PFSK-1 (cell line): ENCODE results near the gene FAM241A.

Experiments
- FOXP2 ChIP-seq: optimal IDR thresholded peaks from 2 replicates; pipeline ENCODE3; 2011; ENCODE audit warnings: borderline replicate concordance, control low read depth, inconsistent platforms; ENCODE audit not compliant: insufficient read depth; ENCODE audit errors: extremely low read length, extremely low read depth
- POLR2AphosphoS5 ChIP-seq: IDR thresholded peaks from 2 replicates; pipeline ENCODE4 v1.6.1; 2012; ENCODE audit warnings: low read depth, mild to moderate bottlenecking, control low read depth, low read length, moderate library complexity
- SIN3A ChIP-seq: IDR thresholded peaks from 2 replicates; pipeline ENCODE4 v1.6.1; 2012; ENCODE audit warnings: mild to moderate bottlenecking, low read length, moderate library complexity, borderline replicate concordance; ENCODE audit not compliant: insufficient read depth
- TAF1 ChIP-seq: IDR thresholded peaks from 2 replicates; pipeline ENCODE4 v1.6.1; 2012; ENCODE audit warnings: low read length, control low read depth, borderline replicate concordance; ENCODE audit not compliant: insufficient read depth
- TF ChIP-seq, protein P1 (sequence below), 2 experiments: IDR thresholded peaks; 2 replicates each; pipeline versions ENCODE4 v1.6.1 to v1.8.0; 2011 to 2012; ENCODE audit warnings: low read depth in 2 of 2, low read length in 2 of 2, control low read depth in 1 of 2, inconsistent platforms in 1 of 2, mild to moderate bottlenecking in 1 of 2, moderate library complexity in 1 of 2; ENCODE audit not compliant: insufficient read depth in 1 of 2

FAM241A gene

DNA sequence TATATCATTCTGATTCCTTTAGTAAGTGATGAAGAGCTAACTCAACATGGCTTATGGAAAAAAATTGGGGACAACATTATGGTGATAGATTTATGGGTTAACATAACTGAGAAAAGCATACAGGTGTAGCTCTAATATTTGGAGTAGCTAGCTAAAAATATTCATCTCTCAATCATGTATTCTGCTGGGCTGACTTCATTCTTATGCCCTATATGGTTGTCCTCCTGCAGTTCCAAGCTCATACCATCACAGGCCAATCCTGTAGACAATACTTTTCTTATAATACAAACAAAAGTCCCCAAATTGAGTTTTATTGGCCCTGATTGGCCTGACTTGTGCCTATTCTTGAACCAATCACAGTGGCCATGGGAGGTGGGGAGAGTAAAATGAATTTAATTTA lies 6.7 kb upstream of the FAM241A start:
- TF ChIP-seq FOXP2 (no peak), POLR2AphosphoS5 (no peak), SIN3A (no peak), TAF1 (no peak)
- TF ChIP-seq, protein P1, sequence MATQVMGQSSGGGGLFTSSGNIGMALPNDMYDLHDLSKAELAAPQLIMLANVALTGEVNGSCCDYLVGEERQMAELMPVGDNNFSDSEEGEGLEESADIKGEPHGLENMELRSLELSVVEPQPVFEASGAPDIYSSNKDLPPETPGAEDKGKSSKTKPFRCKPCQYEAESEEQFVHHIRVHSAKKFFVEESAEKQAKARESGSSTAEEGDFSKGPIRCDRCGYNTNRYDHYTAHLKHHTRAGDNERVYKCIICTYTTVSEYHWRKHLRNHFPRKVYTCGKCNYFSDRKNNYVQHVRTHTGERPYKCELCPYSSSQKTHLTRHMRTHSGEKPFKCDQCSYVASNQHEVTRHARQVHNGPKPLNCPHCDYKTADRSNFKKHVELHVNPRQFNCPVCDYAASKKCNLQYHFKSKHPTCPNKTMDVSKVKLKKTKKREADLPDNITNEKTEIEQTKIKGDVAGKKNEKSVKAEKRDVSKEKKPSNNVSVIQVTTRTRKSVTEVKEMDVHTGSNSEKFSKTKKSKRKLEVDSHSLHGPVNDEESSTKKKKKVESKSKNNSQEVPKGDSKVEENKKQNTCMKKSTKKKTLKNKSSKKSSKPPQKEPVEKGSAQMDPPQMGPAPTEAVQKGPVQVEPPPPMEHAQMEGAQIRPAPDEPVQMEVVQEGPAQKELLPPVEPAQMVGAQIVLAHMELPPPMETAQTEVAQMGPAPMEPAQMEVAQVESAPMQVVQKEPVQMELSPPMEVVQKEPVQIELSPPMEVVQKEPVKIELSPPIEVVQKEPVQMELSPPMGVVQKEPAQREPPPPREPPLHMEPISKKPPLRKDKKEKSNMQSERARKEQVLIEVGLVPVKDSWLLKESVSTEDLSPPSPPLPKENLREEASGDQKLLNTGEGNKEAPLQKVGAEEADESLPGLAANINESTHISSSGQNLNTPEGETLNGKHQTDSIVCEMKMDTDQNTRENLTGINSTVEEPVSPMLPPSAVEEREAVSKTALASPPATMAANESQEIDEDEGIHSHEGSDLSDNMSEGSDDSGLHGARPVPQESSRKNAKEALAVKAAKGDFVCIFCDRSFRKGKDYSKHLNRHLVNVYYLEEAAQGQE (IDR thresholded peaks at IDR 0.05; ENCODE audit: insufficient read depth in 1 of 2, low read depth in 2 of 2, low read length in 2 of 2): no peak

DNA sequence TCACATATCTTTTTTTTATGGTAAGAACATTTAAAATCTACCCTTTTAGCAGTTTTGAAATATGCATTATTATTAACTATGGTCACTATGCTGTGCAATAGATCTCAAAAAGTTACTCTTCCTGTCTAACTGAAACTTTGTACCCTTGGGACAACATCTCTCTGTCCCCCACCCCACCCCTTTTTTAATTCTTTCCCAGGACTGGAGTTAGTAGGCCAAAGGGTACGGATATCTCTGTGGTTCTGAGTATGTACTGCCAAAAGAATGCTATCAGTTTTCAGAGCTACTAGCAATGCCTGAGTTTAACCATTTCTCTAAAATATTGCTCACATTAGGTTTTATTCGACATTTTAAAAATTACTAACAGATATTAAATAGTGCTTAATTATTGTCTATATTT lies 4.7 kb upstream of the FAM241A start:
- TF ChIP-seq POLR2AphosphoS5: no peak

DNA sequence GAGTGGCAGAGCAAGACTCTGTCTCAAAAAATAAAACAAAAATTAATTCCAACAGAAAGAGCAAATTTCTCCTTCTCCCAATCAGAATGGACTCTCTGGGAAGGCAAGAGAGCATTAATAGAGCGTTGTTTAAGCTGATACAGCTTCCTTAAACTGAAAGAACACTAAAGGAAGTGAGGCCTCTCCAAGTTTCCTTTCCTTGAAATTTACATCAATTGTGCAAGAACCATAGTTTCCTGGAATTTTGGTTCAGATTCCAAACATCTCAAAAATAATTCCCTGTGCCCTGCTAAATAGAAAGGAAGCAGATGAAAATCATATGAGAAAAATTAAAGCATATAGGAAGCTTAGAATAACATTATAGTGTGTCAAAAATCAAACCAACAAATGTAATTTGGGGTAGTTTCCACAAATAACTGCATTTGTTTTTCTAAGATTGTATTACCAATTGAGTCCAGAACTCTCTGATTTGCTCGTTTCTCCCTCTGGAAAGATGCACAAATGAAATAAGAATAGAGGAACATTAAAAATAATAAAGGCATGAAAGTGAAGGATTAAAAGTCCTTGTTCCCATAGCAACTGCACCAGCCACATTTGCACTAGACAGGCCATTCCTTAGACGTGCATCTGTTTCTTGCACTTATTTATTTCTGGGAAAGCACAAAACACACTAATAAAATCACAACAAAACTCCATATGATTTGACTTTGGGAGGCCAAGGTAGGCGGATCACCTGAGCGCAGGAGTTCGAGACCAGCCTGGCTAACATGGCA lies 3.7 kb upstream of the FAM241A start:
- TF ChIP-seq TAF1 (no peak), SIN3A (no peak), FOXP2 (no peak), POLR2AphosphoS5 (no peak)
- TF ChIP-seq, protein P1 (IDR thresholded peaks at IDR 0.05; ENCODE audit: insufficient read depth in 1 of 2, low read depth in 2 of 2, low read length in 2 of 2): no peak

DNA sequence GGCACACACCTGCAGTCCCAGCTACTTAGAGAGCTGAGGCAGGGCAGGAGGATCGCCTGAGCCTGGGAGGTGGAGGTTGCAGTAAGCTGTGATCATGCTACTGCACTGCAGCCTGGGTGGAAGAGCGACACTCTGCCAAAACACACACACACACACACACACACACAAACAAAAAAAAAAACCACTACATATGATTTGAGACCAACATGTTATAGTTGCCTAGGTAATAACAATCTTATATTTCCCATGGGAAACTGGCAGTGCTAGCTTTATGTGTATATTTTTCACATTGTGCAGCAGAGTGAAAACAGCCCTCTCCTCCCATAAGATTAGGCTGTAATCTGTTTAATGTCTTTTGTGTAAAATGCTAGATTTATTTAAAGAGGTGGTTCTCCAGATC lies 3.1 kb upstream of the FAM241A start:
- TF ChIP-seq, protein P1 (IDR thresholded peaks at IDR 0.05; ENCODE audit: insufficient read depth in 1 of 2, low read depth in 2 of 2, low read length in 2 of 2): no peak
- TF ChIP-seq FOXP2 (no peak), POLR2AphosphoS5 (no peak), TAF1 (no peak), SIN3A (no peak)

DNA sequence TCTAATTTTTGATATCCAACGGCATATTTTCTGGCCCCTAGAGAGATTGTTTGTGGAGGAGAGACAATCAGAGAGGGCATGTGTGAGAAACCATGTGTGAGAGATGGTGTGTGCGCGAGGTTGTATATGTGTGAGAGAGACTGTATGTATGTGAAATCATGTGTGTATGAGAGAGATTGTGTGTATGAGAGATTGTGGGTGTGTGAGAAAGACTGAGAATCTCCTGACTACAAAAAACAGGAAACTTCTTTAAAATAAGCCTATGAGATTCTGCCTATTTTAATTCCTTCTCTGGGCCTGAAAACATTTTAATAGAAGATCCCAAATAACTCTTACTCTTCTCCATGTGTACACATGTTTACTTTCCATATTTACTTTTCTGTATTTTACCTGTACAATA lies 1.5 kb upstream of the FAM241A start:
- no peak for TF ChIP-seq POLR2AphosphoS5
- no peak for TF ChIP-seq TAF1
- no peak for TF ChIP-seq FOXP2
- TF ChIP-seq SIN3A: no peak

DNA sequence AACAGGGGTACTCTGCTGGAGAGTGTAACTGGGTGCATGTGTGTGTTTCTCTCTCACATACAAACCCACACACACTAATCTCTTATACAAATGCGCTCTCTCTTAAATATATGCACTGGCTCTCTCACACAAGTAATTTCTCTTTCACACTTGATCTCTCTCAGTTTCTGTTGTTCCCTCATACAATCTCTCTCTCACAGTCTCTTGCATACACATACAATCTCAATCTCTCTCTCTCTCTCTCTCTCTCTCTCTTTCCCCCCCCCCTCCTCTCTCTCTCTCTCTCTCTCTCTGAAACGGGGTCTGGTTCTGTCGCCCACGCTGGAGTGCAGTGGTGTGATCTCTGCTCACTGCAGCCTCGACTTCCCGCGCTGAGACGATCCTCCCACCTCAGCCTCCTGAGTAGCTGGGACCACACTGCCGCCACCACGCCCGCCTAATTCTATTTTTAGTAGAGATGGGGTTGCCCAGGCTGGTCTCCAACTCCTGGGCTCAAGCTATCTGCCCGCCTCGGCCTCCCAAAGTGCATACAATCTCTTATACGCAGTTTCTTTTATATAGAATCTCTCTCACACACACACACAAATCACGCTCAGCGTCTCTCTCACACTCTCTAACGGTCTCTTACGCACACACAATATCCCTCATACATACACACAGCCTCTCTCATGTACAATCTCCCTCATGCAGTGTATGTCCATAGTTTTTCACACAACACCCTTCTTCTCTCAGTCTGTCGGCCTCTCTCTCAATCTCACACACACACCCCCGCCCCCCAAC lies 518 bp upstream of the FAM241A start:
- TF ChIP-seq TAF1: no peak
- TF ChIP-seq POLR2AphosphoS5: no peak
- no peak for TF ChIP-seq SIN3A
- TF ChIP-seq FOXP2: no peak
- TF ChIP-seq, protein P1 (IDR thresholded peaks at IDR 0.05; ENCODE audit: insufficient read depth in 1 of 2, low read depth in 2 of 2, low read length in 2 of 2): no peak
